Tibial artery (tissue), 4 donors: ENCODE results near the gene KLK10.

Experiments
- DNase-seq, 2 donors: peaks; one replicate each; pipeline ENCODE4 v3.0.0-alpha.2; 2019
- H3K27ac ChIP-seq, 2 donors: fragments of 200-600 bp; sonication (generic) in 1 of 2; 1 replicate in 1 of 2; 2 replicates in 1 of 2; pipeline ENCODE4 v1.5.1; 2018 to 2019; ENCODE audit warnings: mild to moderate bottlenecking in 1 of 2
- H3K27me3 ChIP-seq, 2 donors: fragments of 200-600 bp; sonication (generic) in 1 of 2; one replicate each; pipeline versions ENCODE4 v1.5.1 to v1.6.0; 2016 to 2019
- H3K36me3 ChIP-seq, 3 donors: fragments of 200-600 bp; sonication (generic) in 2 of 3; one replicate each; pipeline ENCODE4 v1.5.1; 2016 to 2019; ENCODE audit warnings: mild to moderate bottlenecking in 2 of 3
- H3K4me1 ChIP-seq, 4 donors: fragments of 200-600 bp; sonication (generic) in 2 of 4; 1 replicate in 3 of 4; 2 replicates in 1 of 4; pipeline ENCODE4 v1.5.1; 2016 to 2019
- H3K4me3 ChIP-seq, 2 donors: fragments of 200-600 bp; sonication (generic) in 1 of 2; 1 replicate in 1 of 2; 2 replicates in 1 of 2; pipeline ENCODE4 v1.5.1; 2018 to 2019; ENCODE audit warnings: mild to moderate bottlenecking in 2 of 2
- H3K9me3 ChIP-seq, 3 donors: fragments of 200-600 bp; sonication (generic) in 1 of 3; one replicate each; pipeline ENCODE4 v1.5.1; 2016 to 2019
- intact Hi-C: fragments of 100-400 bp; cut with DNase I; formaldehyde crosslinking; loops from one replicate; pipeline ENCODE4 v1.15.0; 2023; ENCODE audit warnings: low total_unique reads
- TF ChIP-seq, protein P1 (sequence below), 2 experiments: fragments of 200-600 bp in 1 of 2; fragments of 450-650 bp in 1 of 2; IDR thresholded peaks; one replicate each; pipeline ENCODE4 v1.5.1; 2017 to 2019; ENCODE audit warnings: antibody characterized with exemption in 2 of 2, mild to moderate bottlenecking in 1 of 2, moderate library complexity in 1 of 2

The KLK10 gene

DNA sequence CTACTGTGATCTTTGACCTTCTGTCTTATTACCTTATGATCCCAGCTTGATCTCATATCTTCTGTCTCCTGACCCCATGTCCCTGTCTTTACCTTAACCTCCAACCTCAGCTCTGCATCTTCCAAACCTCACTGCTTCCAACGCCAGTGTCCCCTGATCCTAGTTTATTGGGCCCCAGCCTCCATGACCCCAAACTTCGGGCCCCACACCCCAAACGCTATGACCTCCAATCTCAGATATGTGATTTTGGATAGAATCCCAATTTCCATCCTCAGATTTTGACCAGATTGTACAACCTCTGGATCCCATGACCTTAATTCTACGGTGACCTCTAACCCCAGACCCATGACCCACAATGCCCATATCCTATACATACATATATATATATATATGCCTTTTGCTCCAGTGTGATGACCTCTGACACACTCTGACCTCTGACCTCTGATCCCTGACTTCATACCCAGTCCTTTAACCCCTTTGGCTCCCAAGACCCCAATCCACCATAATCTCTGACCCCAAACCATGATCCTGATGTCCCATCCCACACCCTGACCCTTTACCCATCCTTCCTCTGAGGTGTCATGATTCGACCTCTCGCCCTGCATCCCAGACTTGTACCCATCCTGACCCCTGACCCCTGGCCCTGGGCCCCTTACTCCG lies 11.8 kb upstream of the KLK10 start:
- TF ChIP-seq, protein P1, sequence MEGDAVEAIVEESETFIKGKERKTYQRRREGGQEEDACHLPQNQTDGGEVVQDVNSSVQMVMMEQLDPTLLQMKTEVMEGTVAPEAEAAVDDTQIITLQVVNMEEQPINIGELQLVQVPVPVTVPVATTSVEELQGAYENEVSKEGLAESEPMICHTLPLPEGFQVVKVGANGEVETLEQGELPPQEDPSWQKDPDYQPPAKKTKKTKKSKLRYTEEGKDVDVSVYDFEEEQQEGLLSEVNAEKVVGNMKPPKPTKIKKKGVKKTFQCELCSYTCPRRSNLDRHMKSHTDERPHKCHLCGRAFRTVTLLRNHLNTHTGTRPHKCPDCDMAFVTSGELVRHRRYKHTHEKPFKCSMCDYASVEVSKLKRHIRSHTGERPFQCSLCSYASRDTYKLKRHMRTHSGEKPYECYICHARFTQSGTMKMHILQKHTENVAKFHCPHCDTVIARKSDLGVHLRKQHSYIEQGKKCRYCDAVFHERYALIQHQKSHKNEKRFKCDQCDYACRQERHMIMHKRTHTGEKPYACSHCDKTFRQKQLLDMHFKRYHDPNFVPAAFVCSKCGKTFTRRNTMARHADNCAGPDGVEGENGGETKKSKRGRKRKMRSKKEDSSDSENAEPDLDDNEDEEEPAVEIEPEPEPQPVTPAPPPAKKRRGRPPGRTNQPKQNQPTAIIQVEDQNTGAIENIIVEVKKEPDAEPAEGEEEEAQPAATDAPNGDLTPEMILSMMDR (IDR thresholded peaks at IDR 0.05): no peak
- no peaks in the 10 kb centered on the region for H3K4me1 ChIP-seq
- H3K27me3 ChIP-seq: peaks cover 0 to 25% of the 10 kb centered on the region in 2 donors
- H3K27ac ChIP-seq: no peak overlapping the region
- H3K36me3 ChIP-seq: no peaks in the 10 kb centered on the region
- H3K4me3 ChIP-seq: no peak overlapping the region
- H3K9me3 ChIP-seq: no peaks in the 10 kb centered on the region
- DNase-seq: no peak
- intact Hi-C loops: no loop called here

DNA sequence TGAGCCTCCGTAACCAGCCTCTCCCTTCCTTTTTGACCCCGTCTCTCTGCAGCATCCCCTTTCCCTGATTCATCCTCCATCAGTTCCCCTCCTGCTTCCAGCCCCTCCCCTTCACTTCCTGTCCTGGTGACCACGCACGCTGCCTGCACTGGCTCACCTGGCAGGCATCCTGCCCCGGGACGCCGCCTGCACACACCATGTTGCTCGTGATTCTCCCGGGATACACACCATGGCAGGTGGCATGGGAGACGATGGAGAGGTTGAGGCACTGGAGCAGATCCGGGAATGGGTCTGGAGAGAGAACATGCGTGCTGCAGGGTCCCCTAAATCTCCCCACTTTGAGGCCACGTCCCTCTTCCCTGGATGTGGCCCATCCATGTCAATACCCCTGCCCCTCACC lies 11.1 kb upstream of the KLK10 start:
- TF ChIP-seq, protein P1 (IDR thresholded peaks at IDR 0.05): no peak
- Histone ChIP-seq H3K27ac (no peak overlapping the region), H3K36me3 (no peaks in the 10 kb centered on the region), H3K9me3 (no peaks in the 10 kb centered on the region), H3K4me3 (no peak overlapping the region), H3K27me3 (peaks cover 0 to 32% of the 10 kb centered on the region in 2 donors), H3K4me1 (no peaks in the 10 kb centered on the region)
- intact Hi-C loops: no loop called here
- DNase-seq: no peak

DNA sequence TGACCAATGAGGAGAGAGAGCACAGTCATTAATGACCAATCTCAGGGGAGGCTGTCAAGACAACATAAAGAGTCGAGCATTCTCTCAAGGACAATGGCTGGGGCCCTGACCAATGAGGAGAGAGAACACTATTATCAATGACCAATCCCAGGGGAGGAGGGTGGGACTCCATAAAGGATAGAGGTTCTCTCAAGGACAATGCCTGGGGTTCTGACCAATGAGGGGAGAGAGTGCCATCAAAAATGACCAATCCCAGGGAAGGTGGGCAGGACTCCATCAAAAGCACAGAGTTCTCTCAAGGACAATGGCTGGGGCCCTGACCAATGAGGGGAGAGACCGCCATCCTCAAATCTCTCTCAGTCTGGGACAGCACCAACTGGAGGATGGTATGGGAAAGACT lies 10.2 kb upstream of the KLK10 start:
- no peaks in the 10 kb centered on the region for H3K36me3 ChIP-seq
- peaks cover 0 to 40% of the 10 kb centered on the region in 2 donors for H3K27me3 ChIP-seq
- H3K27ac ChIP-seq: no peak overlapping the region
- no peaks in the 10 kb centered on the region for H3K4me1 ChIP-seq
- H3K4me3 ChIP-seq: no peak overlapping the region
- H3K9me3 ChIP-seq: no peaks in the 10 kb centered on the region
- TF ChIP-seq, protein P1 (IDR thresholded peaks at IDR 0.05): no peak
- intact Hi-C loops: no loop called here
- no peak for DNase-seq

DNA sequence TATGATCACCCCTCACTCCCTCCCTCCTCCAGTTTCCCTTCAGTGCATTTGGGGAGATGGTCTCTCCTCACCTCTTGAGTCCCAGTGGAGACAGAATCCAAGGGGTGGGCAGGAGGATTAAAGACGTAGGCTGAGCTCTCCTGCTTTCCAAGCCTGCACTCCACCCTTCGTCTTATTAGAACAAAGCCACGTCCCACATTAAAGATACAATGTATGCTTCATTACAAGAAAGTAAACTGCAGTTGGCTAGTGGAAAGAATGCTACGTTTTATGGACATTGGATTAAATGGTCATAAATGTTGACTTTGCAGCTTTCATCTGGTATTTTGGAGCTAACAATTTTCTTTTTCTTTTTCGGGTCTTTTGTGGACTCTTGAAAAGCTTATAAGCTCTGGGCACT lies 8.4 kb upstream of the KLK10 start:
- H3K27me3 ChIP-seq: peaks cover 0 to 45% of the 10 kb centered on the region in 2 donors
- no peaks in the 10 kb centered on the region for H3K9me3 ChIP-seq
- intact Hi-C loops: no loop called here
- no peak overlapping the region for H3K4me3 ChIP-seq
- no peak overlapping the region for H3K27ac ChIP-seq
- no peak for DNase-seq
- H3K4me1 ChIP-seq: no peaks in the 10 kb centered on the region
- TF ChIP-seq, protein P1 (IDR thresholded peaks at IDR 0.05): no peak
- H3K36me3 ChIP-seq: no peaks in the 10 kb centered on the region

DNA sequence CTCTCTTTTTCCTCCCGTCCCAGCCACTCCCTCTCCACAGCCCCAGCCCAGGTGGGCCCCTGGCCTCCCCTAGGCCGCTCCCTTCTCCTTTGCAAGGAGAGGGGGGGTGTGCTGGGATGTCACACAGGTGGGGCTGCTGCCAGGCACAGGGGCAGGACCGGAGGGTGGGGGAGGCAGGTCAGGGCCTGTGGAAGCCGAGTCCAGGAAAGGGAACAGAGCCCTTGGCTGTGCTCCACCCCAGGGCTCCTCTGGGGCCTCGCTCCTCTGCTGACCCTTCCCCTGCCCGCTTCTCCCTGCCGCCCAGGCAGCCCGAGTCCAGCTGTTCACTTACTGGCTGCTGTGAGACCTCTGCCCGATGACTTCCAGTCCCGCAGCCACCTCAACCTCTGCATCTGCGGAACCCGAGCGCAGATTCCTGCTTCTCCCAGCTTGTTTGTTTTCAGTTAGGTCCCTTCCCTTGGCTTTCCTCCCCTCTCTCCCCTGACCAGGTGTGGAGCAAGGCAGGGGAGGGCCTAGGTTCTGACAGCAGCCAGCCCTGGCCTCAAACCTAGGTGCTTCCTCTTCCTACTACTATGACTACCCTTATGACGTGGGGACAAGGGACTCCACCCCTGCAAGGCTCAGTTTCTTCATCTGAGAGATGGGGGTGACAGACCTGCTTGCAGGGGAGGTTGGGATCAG lies 7.8 kb upstream of the KLK10 start:
- Histone ChIP-seq H3K4me3 (no peak overlapping the region), H3K9me3 (no peaks in the 10 kb centered on the region), H3K27me3 (peaks cover 0 to 50% of the 10 kb centered on the region in 2 donors), H3K27ac (no peak overlapping the region), H3K36me3 (no peaks in the 10 kb centered on the region), H3K4me1 (no peaks in the 10 kb centered on the region)
- TF ChIP-seq, protein P1 (IDR thresholded peaks at IDR 0.05): no peak
- intact Hi-C loops: no loop called here
- no peak for DNase-seq
